Hematopoietic multipotent progenitor cell treated with erythropoietin and hydrocortisone succinate and interleukin-3 and kit ligand, for 6 days (in vitro differentiated cells): Measurements from ENCODE around the gene BRD3OS.
"Not testable (repeated sequence)": the region's sequence is repeated elsewhere in the genome, so short reads cannot be mapped to it uniquely, and the experiment has no call there.

Experiments used
- DNase-seq: peaks from one replicate; pipeline ENCODE4 v3.0.0-alpha.2; 2015

Gene BRD3OS

DNA sequence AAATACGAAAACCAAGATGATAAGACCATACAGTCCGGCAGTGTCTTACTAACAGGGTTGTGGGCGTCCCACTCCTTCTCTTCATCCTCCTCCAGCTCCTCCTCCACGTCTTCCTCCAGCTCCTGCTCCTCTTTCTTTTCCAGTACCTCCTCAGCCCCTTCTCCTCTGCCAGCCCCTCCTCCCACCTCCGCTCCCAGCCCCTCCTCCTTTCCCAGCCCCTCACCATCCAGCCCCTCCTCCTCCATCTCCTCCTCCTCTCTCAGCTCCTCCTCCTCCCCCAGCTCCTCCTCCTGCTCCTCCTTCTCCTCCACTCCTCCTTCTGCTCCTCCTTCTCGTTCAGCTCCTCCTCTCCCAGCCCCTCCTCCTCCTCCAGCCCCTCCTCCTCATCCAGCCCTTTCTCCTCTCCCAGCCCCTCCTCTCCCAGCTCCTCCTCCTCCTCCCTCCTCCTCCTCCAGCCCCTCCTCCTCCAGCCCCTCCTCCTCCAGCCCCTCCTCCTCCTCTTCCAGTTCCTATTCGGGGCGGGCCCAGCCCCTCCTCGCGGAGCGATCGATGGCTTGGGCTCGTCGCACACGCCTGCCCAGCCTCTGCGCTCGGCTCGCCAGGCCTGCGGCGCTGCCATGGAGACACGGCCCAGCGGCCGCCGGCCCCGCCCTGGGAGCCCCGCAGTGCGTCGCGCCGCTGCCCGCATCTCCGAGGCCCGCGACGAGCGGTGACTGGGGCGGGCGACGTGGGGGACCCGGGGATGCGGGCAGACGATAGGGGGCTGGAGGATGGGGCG lies at the start of gene BRD3OS:
Gene BRD3OS, plus strand, starts transcription at position 654 of the 778 bp plus-strand sequence. CDS start 1,267 bp downstream, outside the sequence.
- peak; percentile 97 for DNase-seq

DNA sequence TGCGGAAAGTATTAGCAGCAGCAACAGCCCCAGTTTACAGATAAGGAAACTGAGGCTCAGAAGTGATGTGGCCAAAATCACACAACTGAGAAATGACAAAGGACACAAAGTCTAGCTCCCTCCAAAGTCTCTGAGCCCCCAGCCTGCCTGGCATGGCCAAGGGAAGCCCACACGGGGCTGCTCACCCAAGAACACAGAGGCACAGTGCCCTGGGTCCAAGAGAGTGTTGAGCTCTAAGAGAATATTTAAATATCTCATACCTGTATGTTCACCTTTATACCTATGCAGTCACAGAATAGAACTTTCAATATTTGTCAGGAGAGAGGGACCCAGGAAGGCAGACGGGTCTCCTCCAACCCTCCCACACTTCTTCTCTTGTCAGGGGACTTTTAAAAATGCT lies 49.8 kb upstream of the BRD3OS start:
- DNase-seq = no peak

DNA sequence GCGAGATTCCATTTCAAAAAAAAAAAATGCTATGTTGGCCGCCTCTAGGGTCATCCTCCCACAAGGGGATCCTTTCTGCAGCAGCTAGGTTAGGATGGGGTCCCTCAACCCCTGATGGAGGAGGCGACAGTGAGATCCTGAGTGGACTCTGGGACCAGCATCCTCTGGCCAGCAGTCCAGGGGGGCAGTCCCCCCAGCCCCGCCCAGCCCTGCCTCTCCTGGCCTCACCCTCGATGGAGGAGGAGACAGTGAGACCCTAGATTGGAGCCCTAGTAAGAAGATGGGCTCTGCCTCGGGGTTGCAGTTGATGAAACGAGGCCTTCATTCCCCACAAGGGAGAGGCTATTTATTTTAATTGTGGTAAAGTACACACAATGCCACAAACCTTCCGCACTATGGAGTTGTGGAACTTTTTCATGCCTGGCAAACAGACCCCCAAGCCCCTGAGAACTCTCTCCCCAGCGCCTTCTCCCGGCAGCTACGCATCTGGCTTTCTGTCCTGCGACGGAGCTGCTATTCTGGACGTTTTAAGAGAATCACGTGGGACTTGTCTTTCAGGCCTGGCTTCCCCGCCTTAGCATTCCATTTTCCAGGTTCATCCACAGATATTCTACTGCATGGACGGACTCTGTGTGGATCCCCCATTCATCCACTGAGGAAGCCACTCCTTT lies 49.0 kb upstream of the BRD3OS start:
- no peak for DNase-seq

DNA sequence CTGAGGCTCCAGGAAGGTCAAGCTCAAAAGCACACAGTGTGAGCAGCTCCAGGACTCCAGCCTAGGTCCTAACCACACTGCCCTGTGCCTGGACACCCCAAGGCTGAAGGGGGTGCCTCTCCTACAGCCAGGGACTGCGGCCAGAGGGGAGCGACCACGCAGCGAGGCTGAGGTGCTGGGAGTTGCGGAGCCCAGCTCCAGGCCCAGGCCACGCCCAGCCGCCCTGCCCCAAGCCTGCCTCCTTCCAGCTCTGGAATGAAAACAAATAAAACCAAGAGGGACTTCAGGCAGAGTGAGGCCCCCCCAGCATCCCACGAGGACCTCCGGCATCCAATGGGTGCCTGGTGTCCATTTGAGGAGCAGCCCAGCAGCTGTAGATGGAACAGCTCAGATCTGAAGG lies 48.4 kb upstream of the BRD3OS start:
- no peak for DNase-seq

DNA sequence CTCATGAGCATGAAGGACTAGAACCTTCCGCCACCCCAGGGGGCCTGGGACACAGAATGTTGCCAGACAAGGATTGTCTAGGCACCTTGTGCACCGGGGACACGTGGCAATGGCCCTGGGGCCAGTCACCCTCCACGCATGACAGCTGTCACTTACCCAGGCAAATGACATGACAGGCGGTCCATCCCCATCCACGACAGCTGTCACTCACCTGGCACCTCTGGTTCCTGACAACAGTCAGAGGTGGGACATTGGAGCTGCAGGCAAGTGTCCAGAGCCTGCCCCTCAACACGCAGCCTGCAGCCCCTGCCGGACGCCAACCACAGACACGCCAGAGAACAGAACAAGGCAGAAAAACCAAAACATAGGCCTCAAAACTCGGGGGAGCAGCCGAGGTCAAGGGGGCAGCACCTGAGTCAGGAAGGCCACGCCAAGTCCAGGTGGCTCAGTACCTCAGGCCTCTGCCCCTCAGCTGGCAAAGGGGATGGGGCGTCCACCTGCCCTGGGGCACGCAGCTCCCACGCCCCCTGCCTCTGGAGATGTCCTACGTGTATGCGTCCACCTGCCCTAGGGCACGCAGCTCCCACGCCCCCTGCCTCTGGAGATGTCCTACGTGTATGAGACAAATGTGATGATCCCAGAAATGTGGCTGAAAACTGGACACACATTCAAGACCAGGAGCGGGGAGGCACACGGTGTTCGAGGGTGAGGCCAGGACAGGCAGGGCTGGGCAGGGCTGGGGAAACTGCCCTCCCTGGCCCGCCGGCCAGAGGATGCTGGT lies 47.7 kb upstream of the BRD3OS start:
- DNase-seq = no peak

DNA sequence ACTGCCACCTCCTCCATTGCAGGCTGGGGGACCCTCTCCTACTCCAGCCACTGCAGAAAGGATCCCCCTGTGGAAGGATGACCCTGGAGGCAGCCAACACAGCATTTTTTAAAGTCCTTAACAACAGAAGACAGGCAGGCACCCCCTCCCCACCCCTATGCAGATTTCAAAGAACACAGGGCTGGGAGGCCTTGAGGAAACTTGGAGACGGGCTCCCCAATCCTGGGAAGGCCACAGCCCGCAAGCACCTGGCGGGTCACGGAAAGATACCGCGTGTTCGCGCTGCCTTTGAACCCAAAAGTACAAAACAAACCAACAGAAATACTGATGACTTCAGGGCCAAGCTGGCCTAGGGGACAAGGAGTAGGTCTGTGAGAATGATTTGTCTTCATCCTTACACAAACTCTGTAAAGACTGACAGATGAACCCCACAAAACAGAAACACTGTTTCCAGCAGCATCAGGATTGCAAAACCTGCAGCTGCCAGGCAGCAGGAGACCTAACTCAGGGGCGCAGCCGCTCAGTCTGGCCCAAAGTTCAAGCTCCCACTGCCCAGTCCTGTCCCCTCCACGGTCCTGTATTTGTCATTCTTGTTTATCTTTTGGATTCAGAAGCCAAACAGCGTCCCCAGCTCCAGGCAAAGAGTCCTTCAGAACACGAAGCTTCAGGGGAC lies 46.9 kb upstream of the BRD3OS start:
- DNase-seq = no peak

DNA sequence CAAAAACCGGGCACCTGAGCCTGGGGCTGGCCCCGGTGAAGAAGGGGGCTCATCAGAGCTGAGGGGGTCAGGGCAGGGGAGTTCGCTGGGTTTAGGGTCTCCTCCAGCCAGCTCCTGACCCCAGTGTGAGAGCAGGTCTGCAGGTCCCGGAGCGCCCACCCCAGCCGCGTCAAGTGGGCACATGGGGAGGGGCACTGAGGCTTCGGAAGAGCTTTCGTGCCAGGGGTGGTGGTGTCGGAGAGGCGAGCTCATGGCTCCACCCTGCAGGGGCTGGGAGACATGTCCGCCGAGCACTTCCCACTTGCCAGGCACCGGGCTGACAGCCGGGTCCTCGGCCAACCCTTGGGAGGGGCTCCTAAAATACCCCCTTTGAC lies 46.4 kb upstream of the BRD3OS start:
- DNase-seq = no peak

- DNase-seq = no peak
Measured at GRCh38 chr9:133979273-133979920, 45.9 kb upstream of the BRD3OS start.

DNA sequence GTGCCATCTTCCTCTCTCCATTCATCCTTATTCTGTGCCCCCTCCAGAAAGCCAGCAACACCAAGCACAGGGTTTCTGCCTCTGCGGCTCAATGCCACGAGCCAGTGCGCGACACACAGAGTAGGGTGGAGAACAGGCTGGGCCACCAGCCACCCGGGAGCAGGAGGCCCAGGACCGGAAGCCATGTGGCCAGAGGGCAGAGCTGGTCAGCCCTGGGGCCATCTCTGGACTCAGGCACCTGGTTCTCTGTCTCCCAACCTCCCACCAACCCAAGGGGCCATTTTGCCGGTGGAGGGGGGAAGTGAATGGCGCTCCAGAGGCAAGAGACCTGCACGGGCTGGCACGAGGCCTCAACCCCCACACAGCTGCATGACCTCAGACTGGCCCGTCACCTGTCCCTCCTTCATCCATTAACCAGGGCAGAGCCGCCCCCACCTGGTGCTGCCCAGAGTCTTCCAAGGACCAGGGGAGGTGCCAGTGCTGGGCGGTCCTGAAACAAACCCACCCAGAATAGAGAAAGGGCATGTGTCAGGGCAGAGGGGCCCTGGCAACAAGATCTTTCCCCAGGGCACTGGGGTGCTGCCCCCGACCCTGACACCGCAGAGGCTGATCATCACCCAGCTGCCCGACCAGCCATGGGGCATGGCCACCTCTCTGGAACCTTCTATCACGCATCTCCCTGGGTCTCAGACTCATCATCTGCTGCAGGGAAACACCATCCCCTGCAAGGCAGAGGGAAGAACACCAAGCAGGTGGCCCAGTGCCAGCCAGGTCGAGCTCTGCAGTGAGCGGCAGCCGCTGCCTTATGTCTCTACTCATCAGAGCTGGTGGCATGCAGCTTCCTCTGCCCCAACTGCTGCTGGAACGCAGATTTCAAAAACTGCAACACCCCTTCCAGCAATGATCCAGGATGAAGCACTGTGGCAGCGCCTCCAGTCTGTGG lies 45.1 kb upstream of the BRD3OS start:
- DNase-seq = no peak

GRCh38 chr9:133980864-133981588 lies 44.3 kb upstream of the BRD3OS start:
- DNase-seq = no peak

DNA sequence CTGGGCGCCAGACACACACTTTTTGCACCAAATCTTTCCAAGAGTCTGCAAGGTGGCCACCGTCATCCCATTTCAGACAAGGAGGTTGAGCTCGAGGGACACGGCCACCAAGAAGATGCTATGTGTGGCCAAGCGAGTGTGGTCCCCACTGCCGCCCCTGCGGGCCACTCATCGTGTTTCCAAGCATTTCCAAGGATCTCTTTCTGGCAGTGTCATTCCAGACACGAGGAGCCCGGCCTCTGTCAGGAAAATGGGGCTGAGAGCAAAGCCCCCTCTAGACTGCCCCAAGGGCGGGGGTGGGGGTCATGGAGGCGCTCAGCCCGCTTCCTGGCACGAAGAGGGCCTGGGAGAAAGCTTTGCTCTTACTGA lies 43.7 kb upstream of the BRD3OS start:
- no peak for DNase-seq

DNA sequence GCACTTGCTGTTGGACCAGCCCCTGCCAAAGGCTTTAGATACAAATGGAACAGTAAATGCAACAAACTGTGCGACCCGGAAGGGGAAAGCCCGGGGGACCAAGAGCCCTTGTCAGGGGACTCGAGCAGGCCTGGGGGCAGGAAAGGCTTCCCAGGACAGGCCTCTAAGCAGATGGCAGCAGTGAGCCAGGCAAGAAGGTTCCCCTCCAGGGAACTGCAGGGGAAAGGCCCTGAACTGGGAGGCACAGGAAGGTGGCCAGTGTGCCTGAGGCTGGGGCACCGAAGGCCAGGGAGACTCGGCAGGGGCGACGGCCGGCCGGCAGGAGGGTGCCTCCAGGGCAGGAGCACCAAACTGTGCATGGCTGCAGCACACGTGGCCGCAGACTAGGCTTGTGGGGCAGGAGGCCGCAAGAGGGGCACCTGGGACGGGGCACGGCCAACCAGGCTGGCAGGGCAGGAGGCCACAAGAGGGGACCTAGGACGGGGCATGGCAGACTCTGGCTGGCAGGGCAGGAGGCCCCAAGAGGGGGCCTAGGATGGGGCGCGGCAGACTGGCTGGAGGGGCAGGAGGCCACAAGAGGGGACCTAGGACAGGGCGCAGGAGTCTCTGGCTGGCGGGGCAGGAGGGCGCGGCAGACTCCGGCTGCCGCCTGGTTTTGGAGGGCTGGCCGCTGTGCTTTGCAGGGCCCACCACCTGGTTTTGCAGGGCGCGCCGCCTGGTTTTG lies 43.2 kb upstream of the BRD3OS start:
- DNase-seq = no peak

GRCh38 chr9:133982971-133983720 lies 42.1 kb upstream of the BRD3OS start:
- DNase-seq = no peak

- no peak for DNase-seq
Measured at GRCh38 chr9:133986061-133986460, 39.2 kb upstream of the BRD3OS start.

DNA sequence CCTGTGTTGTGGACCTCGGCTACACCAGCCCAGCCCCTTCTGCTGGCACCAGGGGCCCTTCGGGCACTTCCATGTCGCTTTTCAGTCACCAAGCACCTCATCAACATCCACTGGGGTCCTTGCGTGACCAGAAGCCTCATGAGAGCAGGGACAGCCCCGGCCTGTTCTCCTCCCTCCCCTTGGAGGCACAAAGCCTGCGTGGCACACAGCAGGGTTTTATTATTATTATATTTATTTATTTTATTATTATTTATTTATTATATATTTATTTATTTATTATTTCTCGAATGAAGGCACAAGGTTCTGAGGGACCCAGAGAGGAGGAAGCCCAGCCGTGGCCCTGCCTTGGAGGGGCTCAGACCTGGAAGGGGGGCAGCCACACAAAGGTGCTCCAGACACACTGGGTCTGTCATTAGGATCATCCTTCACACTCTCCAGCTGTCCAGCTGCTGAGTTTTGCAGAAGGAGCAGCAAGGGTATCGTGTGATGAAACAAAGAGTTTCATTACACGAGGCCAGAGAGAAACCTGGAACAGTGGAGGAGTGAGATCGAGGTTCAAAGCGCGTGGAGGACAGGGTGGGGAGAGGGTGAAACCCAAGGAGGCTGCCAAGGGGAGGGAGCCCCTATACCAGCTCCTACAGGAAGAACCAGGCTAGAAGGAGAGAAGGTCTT lies 38.4 kb upstream of the BRD3OS start:
- no peak for DNase-seq

GRCh38 chr9:133987446-133987788 lies 37.9 kb upstream of the BRD3OS start:
- no peak for DNase-seq

- no peak for DNase-seq
Measured at GRCh38 chr9:133987946-133988665, 37.2 kb upstream of the BRD3OS start.

DNA sequence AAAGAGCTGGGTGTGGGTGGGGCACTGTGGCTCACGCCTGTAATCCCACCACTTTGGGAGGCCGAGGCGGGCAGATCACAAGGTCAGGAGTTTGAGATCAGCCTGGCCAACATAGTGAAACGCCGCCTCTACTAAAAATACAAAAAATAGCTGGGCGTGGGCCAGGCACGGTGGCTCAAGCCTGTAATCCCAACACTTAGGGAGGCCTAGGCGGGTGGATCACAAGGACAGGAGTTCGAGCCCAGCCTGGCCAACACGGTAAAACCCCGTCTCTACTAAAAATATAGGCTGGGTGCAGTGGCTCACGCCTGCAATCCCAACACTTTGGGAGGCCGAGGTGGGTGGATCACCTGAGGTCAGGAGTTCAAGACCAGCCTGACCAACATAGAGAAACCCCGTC lies 36.5 kb upstream of the BRD3OS start:
- not testable (repeated sequence) for DNase-seq
